Smooth muscle cell of the coronary artery (primary cell): ENCODE results near the gene MMP14. TPM values are rescaled to one million over a fixed set of nuclear protein-coding genes. Genes with fewer than 3 reads are reported as not detected.

Source experiments
- total RNA-seq: library from RNA; depleted of rRNA; stranded (reverse); fragments of >200 nt; gene quantifications from 2 replicates; pipeline ENCODE4 v1.2.3, GENCODE V29; 2014; ENCODE audit warnings: low replicate concordance

MMP14 gene
- total RNA-seq, result 361 and 371 TPM in 2 replicates

DNA sequence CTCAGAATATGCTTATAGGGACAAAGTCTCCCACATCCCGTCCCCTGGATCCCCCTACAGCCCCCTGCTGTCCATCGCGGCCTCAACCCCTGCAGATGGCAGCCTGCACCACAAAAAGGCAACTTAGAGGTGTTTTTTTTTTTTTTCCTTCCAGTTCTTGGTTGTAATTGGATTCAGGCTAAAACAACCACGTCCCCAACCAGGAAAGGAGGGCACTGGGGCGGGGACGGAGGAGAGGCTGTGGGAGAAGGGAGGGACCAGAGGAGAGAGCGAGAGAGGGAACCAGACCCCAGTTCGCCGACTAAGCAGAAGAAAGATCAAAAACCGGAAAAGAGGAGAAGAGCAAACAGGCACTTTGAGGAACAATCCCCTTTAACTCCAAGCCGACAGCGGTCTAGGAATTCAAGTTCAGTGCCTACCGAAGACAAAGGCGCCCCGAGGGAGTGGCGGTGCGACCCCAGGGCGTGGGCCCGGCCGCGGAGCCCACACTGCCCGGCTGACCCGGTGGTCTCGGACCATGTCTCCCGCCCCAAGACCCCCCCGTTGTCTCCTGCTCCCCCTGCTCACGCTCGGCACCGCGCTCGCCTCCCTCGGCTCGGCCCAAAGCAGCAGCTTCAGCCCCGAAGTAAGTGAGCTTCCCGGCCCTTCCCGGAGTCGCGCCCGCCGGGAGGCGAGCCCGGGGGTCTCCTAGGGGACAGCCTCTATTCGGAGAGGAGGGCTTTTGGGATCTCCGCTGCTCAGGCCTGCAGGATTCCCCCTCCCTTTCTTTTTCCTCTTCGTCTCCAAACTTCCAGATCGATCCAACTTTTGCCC, at the start of gene MMP14:
TSS of gene MMP14 (plus strand) at position 285 of the 813 bp plus-strand sequence. CDS start at position 518, 233 bp downstream.

DNA sequence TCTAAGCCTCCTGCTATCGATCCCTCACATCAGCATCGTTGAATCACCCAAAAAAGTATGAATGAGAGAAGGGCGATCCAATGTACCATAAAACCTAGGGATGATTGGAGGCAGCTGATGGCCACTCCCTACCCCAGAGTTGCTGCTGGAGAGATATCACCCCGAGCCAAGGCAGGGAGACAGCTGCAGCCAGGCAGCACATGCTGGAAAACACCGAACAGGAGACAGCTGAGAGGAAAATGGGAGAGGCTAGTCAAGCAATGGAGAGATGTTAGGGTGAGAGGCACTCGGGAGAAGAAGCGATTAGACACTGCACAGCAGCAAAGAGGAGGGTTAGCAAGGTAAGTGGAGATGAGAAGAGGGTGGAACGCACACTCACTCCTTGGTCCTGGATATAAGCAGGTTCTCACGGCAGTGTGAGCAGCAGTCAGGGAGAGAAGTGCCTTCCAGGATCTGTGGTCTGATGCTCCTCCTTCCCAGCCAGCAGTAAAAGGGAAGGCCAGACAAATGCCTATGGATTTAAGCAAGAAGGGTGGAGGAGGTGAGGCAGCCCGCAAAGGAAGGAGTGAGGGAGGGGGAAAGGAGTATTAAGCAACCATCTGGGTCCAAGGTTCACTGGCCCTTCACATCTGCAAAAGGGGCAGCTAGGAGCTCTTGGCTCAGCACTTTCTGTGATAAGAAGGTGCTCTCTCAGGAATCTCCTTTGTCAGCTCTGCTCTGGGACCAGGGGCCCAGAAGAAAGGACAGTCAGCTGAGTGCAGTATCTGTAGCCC, 21.3 kb upstream of the MMP14 start, which contains the start of gene SLC7A7:
TSS of gene SLC7A7 (minus strand) at position 495 of the 773 bp plus-strand sequence. CDS start 2,037 bp downstream, outside the sequence.

DNA sequence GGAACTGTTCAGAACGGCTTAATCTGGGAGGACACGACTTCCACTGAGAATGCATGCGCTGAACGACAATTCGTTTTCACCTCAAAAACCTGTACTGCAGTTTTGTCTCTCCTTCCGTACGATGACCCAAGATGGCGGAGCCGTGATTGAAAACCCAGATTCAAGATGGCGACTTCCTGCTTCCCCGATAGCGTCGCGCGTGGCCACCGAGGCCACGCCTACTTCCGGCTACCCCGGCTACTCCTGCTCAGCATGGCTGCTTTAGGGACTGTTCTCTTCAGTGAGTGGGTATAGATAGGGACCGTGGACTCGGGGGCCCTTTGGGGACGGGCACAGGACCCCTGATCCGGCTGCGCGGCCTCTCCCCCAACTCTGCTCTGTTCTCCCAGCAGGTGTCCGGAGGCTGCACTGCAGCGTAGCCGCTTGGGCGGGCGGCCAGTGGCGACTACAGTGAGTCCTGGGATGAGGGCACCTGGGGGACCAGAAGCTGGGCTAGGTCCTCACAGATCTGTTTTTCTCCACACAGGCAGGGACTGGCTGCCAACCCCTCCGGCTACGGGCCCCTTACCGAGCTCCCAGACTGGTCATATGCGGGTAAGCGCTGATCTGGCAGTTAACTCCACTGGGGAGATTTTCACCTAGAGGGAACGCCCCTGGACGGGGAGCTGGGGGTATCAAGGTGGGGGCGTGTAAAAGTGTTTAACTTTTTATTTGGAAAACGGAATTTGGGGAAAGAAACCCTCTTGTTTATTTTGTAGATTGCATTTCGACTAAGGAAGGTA, 6.5 kb upstream of the MMP14 start, which contains the start of gene MRPL52:
TSS of gene MRPL52 (plus strand) at position 227 of the 782 bp plus-strand sequence. CDS start at position 253, 26 bp downstream.

DNA sequence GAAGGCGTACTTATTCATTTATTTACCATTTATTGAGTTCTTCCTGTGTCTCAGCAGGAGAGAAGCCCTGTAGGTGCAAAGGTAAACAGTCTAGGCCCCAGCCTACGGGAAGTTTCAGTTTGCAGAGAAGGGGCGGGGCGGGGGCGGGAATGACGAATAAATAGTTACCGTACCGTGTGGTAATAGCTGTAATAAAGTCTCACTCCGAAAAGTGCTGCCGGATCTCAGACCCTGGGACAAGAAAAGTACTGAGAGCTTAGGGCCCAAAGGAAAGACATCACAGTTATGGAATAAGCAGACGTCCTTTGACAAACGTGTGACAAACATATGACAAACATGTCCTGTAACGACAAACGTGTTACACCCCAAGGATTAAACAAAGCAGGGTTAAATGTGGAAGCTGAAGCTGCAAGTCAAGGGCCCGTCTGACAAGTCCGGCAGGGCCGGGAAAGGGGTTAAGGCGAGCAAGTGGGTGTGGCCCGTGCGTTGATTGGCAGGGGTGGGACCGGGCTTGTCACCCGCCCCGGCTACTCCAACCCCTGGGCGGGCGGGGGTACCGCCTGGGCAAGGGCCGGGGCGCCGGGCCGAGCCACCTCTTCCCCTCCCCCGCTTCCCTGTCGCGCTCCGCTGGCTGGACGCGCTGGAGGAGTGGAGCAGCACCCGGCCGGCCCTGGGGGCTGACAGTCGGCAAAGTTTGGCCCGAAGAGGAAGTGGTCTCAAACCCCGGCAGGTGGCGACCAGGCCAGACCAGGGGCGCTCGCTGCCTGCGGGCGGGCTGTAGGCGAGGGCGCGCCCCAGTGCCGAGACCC, 35.0 kb downstream of the MMP14 start, which contains the start of gene LRP10:
TSS of gene LRP10 (plus strand) at position 517 of the 809 bp plus-strand sequence. CDS start 564 bp downstream, outside the sequence.

DNA sequence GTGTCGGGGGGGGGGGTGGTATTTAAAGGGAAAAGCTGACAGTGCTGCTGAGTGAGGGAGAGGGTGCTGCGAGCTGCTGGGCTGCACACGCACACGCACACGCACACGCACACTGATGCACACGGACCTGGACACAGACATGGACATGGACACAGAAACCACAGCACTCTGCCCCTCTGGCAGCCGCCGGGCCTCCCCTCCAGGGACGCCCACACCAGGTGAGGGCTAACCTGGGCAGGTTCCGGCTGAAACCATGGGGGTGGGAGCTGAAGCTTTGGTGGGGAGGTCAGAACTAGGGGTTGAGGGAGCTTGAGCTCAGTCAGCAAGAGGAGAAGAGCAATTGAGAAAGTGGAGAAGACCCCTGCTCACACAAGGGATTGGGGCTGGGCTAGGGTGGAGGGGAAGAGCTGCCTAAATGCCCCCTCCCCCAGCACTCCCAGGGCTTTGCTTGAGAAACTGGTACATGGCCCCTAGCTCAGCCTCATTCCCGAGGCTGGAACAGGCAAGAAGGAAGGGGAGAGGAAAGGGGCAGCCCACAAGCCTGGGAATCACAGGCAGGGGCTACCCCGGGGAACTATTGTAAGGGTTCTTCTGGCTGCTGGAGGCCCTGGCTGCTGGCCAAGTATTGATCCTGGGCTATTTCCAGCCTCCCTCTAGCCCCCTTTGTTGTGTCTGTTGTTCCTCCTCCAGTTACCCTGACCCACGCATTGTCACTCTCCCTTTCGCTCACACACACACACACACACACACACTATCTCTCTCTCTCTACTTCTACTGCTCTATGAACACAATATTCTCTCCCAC, 47.0 kb downstream of the MMP14 start, which contains the start of gene REM2:
TSS of gene REM2 (plus strand) at position 50 of the 804 bp plus-strand sequence. CDS start at position 116, 66 bp downstream.

Other genes with a start within 250 kb of the MMP14 start
- gene DAD1, start 247.4 kb upstream of the MMP14 start, total RNA-seq, result 148 and 382 TPM in 2 replicates
- gene ABHD4, start 238.3 kb upstream of the MMP14 start, total RNA-seq, result 16.3 and 18.1 TPM in 2 replicates
- not detected in 2 replicates for gene OR6J1, start 192.2 kb upstream of the MMP14 start, total RNA-seq
- 31.8 and 84.5 TPM in 2 replicates for gene OXA1L, start 69.9 kb upstream of the MMP14 start, total RNA-seq
- 1.2 and 16.2 TPM in 2 replicates for gene SLC7A7, start 21.1 kb upstream of the MMP14 start, total RNA-seq
- 39.5 and 75.6 TPM in 2 replicates for gene MRPL52, start 6.7 kb upstream of the MMP14 start, total RNA-seq
- gene LRP10, start 35.2 kb downstream of the MMP14 start, total RNA-seq, result 47.1 and 59.4 TPM in 2 replicates
- gene REM2, start 46.6 kb downstream of the MMP14 start, total RNA-seq, result 0.08 TPM in 1 of 2 replicates, not detected in the other
- gene RBM23, start 82.6 kb downstream of the MMP14 start, total RNA-seq, result 46.7 and 118 TPM in 2 replicates
- gene PRMT5, start 92.8 kb downstream of the MMP14 start, total RNA-seq, result 61.3 and 86.6 TPM in 2 replicates
- gene HAUS4, start 120.5 kb downstream of the MMP14 start, total RNA-seq, result 27.0 and 29.3 TPM in 2 replicates
- 19.2 and 54.1 TPM in 2 replicates for gene AJUBA, start 146.0 kb downstream of the MMP14 start, total RNA-seq
- 6.2 and 10.6 TPM in 2 replicates for gene C14orf93, start 173.6 kb downstream of the MMP14 start, total RNA-seq
- 210 and 299 TPM in 2 replicates for gene PSMB5, start 198.3 kb downstream of the MMP14 start, total RNA-seq
- not detected in 2 replicates for gene PSMB11, start 205.6 kb downstream of the MMP14 start, total RNA-seq
- gene CDH24, start 220.9 kb downstream of the MMP14 start, total RNA-seq, result 4.0 and 4.9 TPM in 2 replicates